Measurements from ENCODE around the gene TMEM208. TPM values are rescaled to one million over a fixed set of nuclear protein-coding genes. Genes with fewer than 3 reads are reported as not detected.

TMEM208 gene
- total and polyA plus RNA-seq, 2 of the 13 experiments (the other 11 are each of a cell fraction or from before 2014, with no cell fraction given), result 58.8 to 72.9 TPM

GRCh38 chr16:67246081-67246755 is 19.3 kb downstream of the TMEM208 start (continued):
- TF ChIP-seq GABPB1 (CRISPR knock-in tag; IDR thresholded peaks at IDR 0.05) (peak; percentile 89), ZNF383 (CRISPR knock-in tag; IDR thresholded peaks at IDR 0.05; ENCODE audit: borderline replicate concordance) (no peak), SIN3A (IDR thresholded peaks at IDR 0.05; ENCODE audit: borderline replicate concordance, low read depth, low read length) (peak; percentile 37; the same call in 1 of the 2 replicates), ZNF720 (CRISPR knock-in tag; IDR thresholded peaks at IDR 0.05) (no peak), MED1 (CRISPR knock-in tag; IDR thresholded peaks at IDR 0.05) (peak; percentile 80), KLF9 (CRISPR knock-in tag; IDR thresholded peaks at IDR 0.05; ENCODE audit: low read depth) (peak; percentile 79; the same call in 1 of the 2 replicates), SNAPC5 (CRISPR knock-in tag; IDR thresholded peaks at IDR 0.05; ENCODE audit: borderline replicate concordance) (peak; percentile 85; the same call in 1 of the 2 replicates), THAP9 (CRISPR knock-in tag; IDR thresholded peaks at IDR 0.05; ENCODE audit: borderline replicate concordance) (peak; percentile 84), ZNF329 (CRISPR knock-in tag; IDR thresholded peaks at IDR 0.05; ENCODE audit: low read depth) (0 out of 2 replicates have a peak, but pooled peaks have one; percentile 2), RARA (CRISPR knock-in tag; IDR thresholded peaks at IDR 0.05) (peak; percentile 70), KAT8 (CRISPR knock-in tag; IDR thresholded peaks at IDR 0.05) (peak; percentile 92), ZNF34 (CRISPR knock-in tag; IDR thresholded peaks at IDR 0.05; ENCODE audit: borderline replicate concordance) (peak; percentile 44; the same call in 1 of the 2 replicates), CBX2 (IDR thresholded peaks at IDR 0.05; ENCODE audit: low read depth, low read length) (no peak), CBX2 (CRISPR knock-in tag; IDR thresholded peaks at IDR 0.05; ENCODE audit: low read depth) (peak; percentile 85; the same call in 1 of the 2 replicates), PHF20 (CRISPR knock-in tag; IDR thresholded peaks at IDR 0.05) (peak; percentile 81), ZNF737 (CRISPR knock-in tag; IDR thresholded peaks at IDR 0.05; ENCODE audit: borderline replicate concordance) (0 out of 2 replicates have a peak, but pooled peaks have one; percentile 38), LRRFIP1 (CRISPR knock-in tag; conservative IDR thresholded peaks at IDR 0.05) (no peak), ZNF770 (CRISPR knock-in tag; IDR thresholded peaks at IDR 0.05) (peak; percentile 72), ZNF589 (CRISPR knock-in tag; conservative IDR thresholded peaks at IDR 0.05) (no peak; the same call in 1 of the 2 replicates), CENPT (CRISPR knock-in tag; IDR thresholded peaks at IDR 0.05; ENCODE audit: low read depth) (no peak), ZNF572 (CRISPR knock-in tag; IDR thresholded peaks at IDR 0.05) (no peak; the same call in 1 of the 2 replicates), SIX4 (CRISPR knock-in tag; IDR thresholded peaks at IDR 0.05) (no peak), HHEX (CRISPR knock-in tag; IDR thresholded peaks at IDR 0.05) (no peak), ZNF326 (CRISPR knock-in tag; IDR thresholded peaks at IDR 0.05; ENCODE audit: borderline replicate concordance) (no peak; the same call in 1 of the 2 replicates)

All from HepG2 (cell line).